PC-3 (cell line): ENCODE results near the gene GGA3.

Experiments used
- EZH2phosphoT487 ChIP-seq: fragments of 300-600 bp; sonication (generic); IDR thresholded peaks from 2 replicates; pipeline ENCODE4 v1.6.1; 2018; ENCODE audit warnings: mild to moderate bottlenecking, antibody characterized with exemption, low read length, borderline replicate concordance
- TF ChIP-seq, protein P1 (sequence below): fragments of 300-600 bp; sonication (generic); conservative IDR thresholded peaks from 2 replicates; pipeline ENCODE4 v1.5.1; 2017; ENCODE audit warnings: antibody characterized with exemption, low read depth, mild to moderate bottlenecking, low read length

DNA sequence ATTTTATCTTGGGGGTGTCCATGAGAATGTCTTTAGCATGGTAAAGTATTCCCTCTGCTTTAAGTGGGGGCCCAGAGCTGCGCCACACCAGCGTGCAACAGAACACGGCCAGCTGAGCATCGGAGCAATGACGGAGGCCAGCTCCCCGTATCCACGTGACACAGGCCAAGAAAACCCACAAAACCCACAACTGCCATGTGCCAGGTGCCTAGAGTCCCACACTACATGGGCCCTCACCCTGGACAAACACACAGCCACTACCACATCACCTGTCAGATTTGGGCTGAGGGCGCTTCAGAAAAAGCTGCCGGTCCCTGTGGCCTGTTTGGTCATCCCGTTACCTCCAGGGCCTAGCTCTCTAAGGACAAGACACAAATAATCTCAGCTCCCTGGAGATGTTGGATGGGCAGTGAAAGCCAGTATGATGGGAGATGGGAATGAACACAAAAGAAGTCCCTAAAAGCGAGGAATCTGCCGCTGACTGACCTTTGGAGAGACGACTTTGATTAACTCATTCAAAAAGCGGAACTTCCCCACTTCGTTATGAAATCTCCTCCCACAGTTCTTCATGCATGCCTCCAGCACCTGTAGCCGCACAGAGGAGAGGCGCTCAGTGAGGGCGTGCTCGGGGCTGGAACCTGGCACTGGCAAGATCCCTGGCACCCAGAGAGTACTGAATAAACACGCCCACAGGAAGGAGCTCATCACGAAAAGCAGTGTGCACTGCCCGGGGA lies 17.1 kb downstream of the GGA3 start:
- no peak for TF ChIP-seq EZH2phosphoT487
- TF ChIP-seq, protein P1, sequence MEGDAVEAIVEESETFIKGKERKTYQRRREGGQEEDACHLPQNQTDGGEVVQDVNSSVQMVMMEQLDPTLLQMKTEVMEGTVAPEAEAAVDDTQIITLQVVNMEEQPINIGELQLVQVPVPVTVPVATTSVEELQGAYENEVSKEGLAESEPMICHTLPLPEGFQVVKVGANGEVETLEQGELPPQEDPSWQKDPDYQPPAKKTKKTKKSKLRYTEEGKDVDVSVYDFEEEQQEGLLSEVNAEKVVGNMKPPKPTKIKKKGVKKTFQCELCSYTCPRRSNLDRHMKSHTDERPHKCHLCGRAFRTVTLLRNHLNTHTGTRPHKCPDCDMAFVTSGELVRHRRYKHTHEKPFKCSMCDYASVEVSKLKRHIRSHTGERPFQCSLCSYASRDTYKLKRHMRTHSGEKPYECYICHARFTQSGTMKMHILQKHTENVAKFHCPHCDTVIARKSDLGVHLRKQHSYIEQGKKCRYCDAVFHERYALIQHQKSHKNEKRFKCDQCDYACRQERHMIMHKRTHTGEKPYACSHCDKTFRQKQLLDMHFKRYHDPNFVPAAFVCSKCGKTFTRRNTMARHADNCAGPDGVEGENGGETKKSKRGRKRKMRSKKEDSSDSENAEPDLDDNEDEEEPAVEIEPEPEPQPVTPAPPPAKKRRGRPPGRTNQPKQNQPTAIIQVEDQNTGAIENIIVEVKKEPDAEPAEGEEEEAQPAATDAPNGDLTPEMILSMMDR, result no peak
